ENCODE results near the gene CD177.
"Not testable (repeated sequence)": the region's sequence is repeated elsewhere in the genome, so short reads cannot be mapped to it uniquely, and the experiment has no call there.

GRCh38 chr19:43390903-43391551, 37.5 kb downstream of the CD177 start:
- not testable (repeated sequence) for TF ChIP-seq CTCF (IDR thresholded peaks at IDR 0.05); TEAD1 (CRISPR knock-in tag; IDR thresholded peaks at IDR 0.05); ELF4 (CRISPR knock-in tag; IDR thresholded peaks at IDR 0.05; ENCODE audit: low read depth); CBFB (CRISPR knock-in tag; IDR thresholded peaks at IDR 0.05; ENCODE audit: low read depth); USF1 (CRISPR knock-in tag; IDR thresholded peaks at IDR 0.05); IRF1 (CRISPR knock-in tag; IDR thresholded peaks at IDR 0.05); FOXP4 (CRISPR knock-in tag; IDR thresholded peaks at IDR 0.05); USF2 (CRISPR knock-in tag; IDR thresholded peaks at IDR 0.05); ZNF423 (CRISPR knock-in tag; IDR thresholded peaks at IDR 0.05); NR2C2 (CRISPR knock-in tag; IDR thresholded peaks at IDR 0.05); HMGXB4 (CRISPR knock-in tag; IDR thresholded peaks at IDR 0.05); PRDM15 (CRISPR knock-in tag; IDR thresholded peaks at IDR 0.05); SP1 (CRISPR knock-in tag; conservative IDR thresholded peaks at IDR 0.05)
